IgD-negative memory B cell (primary cell): Measurements from ENCODE around the gene GCDH. TPM values are rescaled to one million over a fixed set of nuclear protein-coding genes. Genes with fewer than 3 reads are reported as not detected.
A peak's percentile ranks its signal among the peaks of the same experiment; 100 is the strongest.
"Not testable (repeated sequence)": the region's sequence is repeated elsewhere in the genome, so short reads cannot be mapped to it uniquely, and the experiment has no call there.

ENCODE experiments used
- H3K27ac Mint-ChIP-seq, 3 donors: one replicate each; pipeline ENCODE4 v1.8.0; 2020 to 2022; ENCODE audit warnings: mild to moderate bottlenecking in 3 of 3, mixed read lengths in 3 of 3, moderate library complexity in 1 of 3
- H3K27me3 Mint-ChIP-seq: one replicate; pipeline ENCODE4 v1.8.0; 2021; ENCODE audit warnings: mixed read lengths
- H3K36me3 Mint-ChIP-seq: one replicate; pipeline ENCODE4 v1.8.0; 2020; ENCODE audit warnings: mild to moderate bottlenecking, mixed read lengths
- H3K4me1 Mint-ChIP-seq, 3 donors: one replicate each; pipeline ENCODE4 v1.8.0; 2020 to 2022; ENCODE audit warnings: mixed read lengths in 3 of 3, mild to moderate bottlenecking in 1 of 3
- H3K4me3 Mint-ChIP-seq, 4 donors: one replicate each; pipeline ENCODE4 v1.8.0; 2020 to 2022; ENCODE audit warnings: mild to moderate bottlenecking in 4 of 4, mixed read lengths in 4 of 4, moderate library complexity in 3 of 4
- H3K9me3 Mint-ChIP-seq, 3 donors: one replicate each; pipeline ENCODE4 v1.8.0; 2020 to 2021; ENCODE audit warnings: mixed read lengths in 3 of 3, mild to moderate bottlenecking in 1 of 3
- polyA plus RNA-seq: library from polyadenylated mRNA; unstranded; fragments of 300-500 nt; fragmentation: Illumina TruSeq; gene quantifications from one replicate; pipeline ENCODE4 v1.2.3, GENCODE V29; 2021

Gene GCDH
- polyA plus RNA-seq = 13.5 TPM

DNA sequence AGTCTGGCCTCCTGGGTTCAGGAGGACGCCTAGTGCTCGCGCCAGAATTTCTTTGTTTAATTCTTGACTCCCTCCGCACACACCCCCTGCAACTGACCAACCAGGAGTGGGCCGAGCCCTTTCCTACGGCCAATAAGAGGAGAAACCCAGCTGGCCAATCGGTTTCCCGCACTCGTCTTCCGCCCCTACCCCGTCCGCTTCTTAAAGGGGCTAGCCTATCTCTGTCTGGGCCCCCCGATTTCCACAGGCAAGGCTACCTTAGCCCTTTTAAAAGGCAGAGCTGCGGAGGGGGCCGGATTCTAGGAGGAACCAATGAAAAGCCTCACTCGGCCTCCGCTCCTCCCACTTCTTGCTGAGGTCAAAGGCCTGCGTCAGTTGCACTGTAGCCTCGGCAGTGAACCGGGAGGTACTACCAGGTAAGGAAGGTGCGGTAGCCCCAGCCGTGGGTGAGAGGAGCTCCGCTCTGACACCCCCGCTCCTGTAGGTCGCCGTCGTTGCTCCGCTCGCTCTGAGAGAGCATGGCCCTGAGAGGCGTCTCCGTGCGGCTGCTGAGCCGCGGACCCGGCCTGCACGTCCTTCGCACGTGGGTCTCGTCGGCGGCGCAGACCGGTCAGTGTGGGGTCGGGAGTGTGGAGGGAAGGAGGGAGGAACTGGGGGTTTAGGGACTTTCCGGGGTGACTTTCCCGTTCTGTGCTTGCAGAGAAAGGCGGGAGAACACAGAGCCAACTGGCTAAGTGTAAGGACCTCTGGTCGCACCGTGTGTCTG lies at the start of gene GCDH:
GCDH (plus strand) TSS at position 374 of the 766 bp plus-strand sequence; CDS start at position 519, 145 bp downstream.
- H3K27me3 Mint-ChIP-seq = no peaks in the 10 kb centered on the region
- peak within 1 kb of the TSS; percentile 96 to 100 (median 100) for H3K4me3 Mint-ChIP-seq
- H3K36me3 Mint-ChIP-seq = peaks cover 6% of the 10 kb centered on the region
- H3K9me3 Mint-ChIP-seq = no peaks in the 10 kb centered on the region
- H3K27ac Mint-ChIP-seq = peak within 1 kb of the TSS; percentile 94 to 97 (median 97)
- H3K4me1 Mint-ChIP-seq = peaks cover 14 to 19% (median 19%) of the 10 kb centered on the region in 3 donors

DNA sequence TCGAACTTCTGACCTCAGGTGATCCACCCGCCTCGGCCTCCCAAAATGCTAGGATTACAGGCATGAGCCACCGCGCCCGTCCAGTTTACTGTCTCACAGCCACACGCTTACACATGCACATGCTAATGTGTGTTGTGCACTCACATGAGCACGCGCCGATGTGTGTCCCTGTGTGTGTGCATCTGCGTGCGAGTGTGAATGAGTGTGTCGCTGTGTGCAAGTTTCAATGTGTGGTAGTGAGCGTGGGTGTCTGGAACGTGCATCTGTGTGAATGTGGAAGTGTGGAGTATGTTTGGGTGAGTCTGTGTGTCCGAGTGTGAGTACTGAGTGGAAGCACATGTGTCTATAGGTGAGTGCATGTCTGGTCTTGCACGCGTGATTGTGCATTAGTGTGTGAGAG lies 48.4 kb upstream of the GCDH start:
- H3K4me1 Mint-ChIP-seq = peaks cover 1 to 17% (median 12%) of the 10 kb centered on the region in 3 donors
- no peak overlapping the region for H3K27ac Mint-ChIP-seq

DNA sequence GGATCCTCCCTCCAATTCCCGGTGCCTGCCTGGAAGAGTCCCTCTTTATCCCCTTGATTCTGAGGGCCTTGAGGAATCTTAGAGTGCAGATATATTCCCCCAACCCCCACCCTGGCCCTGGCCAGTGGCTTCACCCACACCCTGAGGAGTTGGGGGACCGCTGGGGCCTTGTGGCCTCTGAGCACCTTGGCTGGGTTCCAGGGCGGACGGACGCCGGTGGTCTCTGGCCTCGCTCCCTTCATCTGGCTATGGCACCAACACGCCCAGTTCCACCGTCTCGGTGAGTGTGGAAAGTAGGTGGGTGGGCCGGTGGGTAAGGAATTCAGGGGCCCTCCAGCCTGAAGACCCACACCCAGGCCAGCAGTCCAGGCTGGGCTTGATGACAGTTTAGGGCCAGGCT lies 47.6 kb upstream of the GCDH start:
- H3K27me3 Mint-ChIP-seq = peaks cover 43% of the 10 kb centered on the region
- peaks cover 0 to 6% (median 0%) of the 10 kb centered on the region in 3 donors for H3K9me3 Mint-ChIP-seq
- no peak overlapping the region for H3K27ac Mint-ChIP-seq
- no peaks in the 10 kb centered on the region for H3K36me3 Mint-ChIP-seq
- no peak overlapping the region for H3K4me3 Mint-ChIP-seq
- peaks cover 0 to 18% (median 15%) of the 10 kb centered on the region in 3 donors for H3K4me1 Mint-ChIP-seq

More for the DNA sequence above, 48.4 kb upstream of the GCDH start:
- H3K9me3 Mint-ChIP-seq = peaks cover 0 to 6% (median 0%) of the 10 kb centered on the region in 3 donors
- H3K36me3 Mint-ChIP-seq = no peaks in the 10 kb centered on the region
- no peak overlapping the region for H3K4me3 Mint-ChIP-seq
- H3K27me3 Mint-ChIP-seq = peaks cover 48% of the 10 kb centered on the region

DNA sequence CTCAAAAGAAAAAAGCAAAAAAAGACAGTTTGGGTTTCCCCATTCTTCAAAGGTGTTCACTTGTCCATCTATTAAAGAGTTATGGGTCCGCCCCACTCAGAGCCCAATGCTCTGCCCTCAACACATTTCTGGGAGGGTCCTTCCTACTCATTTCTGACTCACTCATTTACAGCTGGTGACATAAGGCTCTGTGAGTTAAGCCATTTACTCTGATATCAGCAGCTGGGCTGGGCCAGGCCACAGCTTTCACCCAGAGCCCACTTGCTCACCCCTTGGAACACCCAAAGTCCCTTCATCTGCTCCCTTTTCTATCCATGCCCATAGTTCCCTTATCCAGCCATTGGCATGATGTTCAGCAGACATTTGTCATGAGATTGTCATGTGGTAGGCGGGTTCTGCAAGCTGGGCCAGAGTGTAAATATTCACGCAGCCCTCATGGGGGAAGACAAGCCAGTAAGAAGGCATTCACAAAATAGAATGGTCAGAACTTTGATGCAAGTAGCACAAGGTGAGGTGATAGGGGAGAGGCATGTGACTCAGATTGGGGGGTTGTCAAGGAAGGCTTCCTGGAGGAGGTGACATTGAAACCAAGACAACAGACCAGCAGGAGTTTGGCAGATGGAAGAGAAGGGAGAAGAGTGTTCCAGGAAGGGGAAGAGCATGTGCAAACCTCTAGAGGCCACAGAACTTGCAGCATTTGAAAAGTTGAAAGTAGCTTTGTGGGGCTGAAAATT lies 46.8 kb upstream of the GCDH start:
- Mint-ChIP-seq H3K27me3 (peaks cover 39% of the 10 kb centered on the region), H3K4me3 (no peak overlapping the region), H3K36me3 (no peaks in the 10 kb centered on the region), H3K27ac (no peak overlapping the region), H3K4me1 (peaks cover 0 to 17% (median 13%) of the 10 kb centered on the region in 3 donors), H3K9me3 (peaks cover 0 to 6% (median 0%) of the 10 kb centered on the region in 3 donors)

DNA sequence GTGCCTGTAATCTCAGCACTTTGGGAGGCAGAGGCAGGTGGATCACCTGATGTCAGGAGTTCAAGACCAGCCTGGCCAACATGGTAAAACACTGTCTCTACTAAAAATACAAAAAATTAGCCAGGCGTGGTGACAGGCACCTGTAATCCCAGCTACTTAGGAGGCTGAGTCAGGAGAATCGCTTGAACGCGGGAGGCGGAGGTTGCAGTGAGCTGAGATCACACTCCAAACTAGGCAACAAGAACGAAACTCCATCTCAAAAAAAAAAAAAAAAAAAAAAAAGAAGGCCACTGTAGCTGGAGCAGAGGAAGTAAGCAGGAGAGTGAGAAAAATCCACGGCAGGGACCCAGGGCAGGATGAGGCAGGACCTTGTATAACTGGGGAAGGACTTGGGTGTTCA lies 44.3 kb upstream of the GCDH start:
- H3K4me1 Mint-ChIP-seq, H3K27ac Mint-ChIP-seq, H3K36me3 Mint-ChIP-seq, H3K9me3 Mint-ChIP-seq: not testable (repeated sequence)
- peaks cover 16% of the 10 kb centered on the region for H3K27me3 Mint-ChIP-seq
- H3K4me3 Mint-ChIP-seq = peak overlapping the region in 1 of 4 donors; percentile 45

DNA sequence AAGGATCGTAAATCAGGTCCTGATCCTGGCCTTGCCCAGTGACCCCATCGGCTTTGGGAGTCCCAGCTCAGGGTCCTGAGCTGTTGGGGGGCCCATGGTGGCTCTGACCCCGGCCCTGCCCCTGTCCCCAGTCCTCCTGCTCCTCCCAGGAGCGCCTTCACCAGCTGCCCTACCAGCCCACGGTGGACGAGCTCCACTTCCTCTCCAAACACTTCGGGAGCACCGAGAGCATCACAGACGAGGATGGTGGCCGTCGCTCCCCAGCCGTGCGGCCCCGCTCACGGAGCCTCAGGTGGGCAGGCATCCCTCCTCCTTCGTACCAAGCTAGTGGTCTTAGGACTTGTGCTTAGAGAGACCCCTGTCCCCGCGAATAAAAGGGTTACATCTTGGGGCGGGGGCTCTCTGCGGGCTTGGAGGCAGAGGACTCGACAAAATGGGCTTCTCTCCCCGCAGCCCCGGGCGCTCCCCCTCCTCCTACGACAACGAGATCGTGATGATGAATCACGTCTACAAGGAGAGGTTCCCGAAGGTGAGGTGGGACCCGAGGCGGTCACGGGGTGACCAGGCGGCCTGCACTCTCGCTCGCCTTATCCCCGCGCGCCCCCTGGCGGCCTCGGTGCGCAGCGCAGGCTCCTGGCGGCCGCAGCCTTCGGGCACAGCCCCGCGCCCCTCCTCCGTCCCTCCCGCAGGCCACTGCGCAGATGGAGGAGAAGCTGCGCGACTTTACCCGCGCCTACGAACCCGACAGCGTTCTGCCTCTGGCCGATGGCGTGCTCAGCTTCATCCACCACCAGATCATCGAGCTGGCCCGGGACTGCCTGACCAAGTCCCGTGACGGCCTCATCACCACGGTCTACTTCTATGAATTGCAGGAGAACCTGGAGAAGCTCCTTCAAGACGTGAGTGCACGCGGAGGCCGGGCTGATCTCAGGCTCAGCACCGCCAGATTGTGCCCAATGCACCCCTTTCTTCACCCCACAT lies 43.5 kb upstream of the GCDH start:
- Mint-ChIP-seq H3K9me3 (no peaks in the 10 kb centered on the region), H3K27me3 (peaks cover 12% of the 10 kb centered on the region), H3K27ac (no peak overlapping the region), H3K4me3 (peak overlapping the region in 2 of 4 donors; percentile 8 to 72), H3K36me3 (no peaks in the 10 kb centered on the region), H3K4me1 (peaks cover 0 to 3% (median 1%) of the 10 kb centered on the region in 3 donors)

DNA sequence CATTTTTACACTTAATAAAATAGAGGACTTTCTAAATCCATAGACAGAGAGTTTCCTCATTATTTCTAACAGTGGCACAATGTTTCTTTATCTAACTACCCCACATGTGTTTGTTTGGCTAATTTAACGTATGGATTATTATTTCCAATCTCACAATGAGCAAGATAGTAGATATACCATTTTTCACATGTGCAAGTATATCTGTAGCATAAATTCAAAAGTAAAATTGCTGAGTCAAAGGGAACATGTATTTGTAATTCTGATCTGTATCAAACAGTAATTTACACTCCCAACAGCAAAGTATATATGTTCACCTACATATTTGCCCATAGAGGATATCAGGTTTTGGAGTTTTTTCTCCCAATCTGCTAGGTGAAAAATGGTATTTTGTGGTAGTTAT lies 34.3 kb upstream of the GCDH start:
- no peak overlapping the region for H3K27ac Mint-ChIP-seq
- H3K27me3 Mint-ChIP-seq = no peaks in the 10 kb centered on the region
- peaks cover 0 to 3% (median 0%) of the 10 kb centered on the region in 3 donors for H3K4me1 Mint-ChIP-seq
- peaks cover 1% of the 10 kb centered on the region for H3K36me3 Mint-ChIP-seq
- H3K4me3 Mint-ChIP-seq = no peak overlapping the region
- H3K9me3 Mint-ChIP-seq = peaks cover 0 to 2% (median 0%) of the 10 kb centered on the region in 3 donors

DNA sequence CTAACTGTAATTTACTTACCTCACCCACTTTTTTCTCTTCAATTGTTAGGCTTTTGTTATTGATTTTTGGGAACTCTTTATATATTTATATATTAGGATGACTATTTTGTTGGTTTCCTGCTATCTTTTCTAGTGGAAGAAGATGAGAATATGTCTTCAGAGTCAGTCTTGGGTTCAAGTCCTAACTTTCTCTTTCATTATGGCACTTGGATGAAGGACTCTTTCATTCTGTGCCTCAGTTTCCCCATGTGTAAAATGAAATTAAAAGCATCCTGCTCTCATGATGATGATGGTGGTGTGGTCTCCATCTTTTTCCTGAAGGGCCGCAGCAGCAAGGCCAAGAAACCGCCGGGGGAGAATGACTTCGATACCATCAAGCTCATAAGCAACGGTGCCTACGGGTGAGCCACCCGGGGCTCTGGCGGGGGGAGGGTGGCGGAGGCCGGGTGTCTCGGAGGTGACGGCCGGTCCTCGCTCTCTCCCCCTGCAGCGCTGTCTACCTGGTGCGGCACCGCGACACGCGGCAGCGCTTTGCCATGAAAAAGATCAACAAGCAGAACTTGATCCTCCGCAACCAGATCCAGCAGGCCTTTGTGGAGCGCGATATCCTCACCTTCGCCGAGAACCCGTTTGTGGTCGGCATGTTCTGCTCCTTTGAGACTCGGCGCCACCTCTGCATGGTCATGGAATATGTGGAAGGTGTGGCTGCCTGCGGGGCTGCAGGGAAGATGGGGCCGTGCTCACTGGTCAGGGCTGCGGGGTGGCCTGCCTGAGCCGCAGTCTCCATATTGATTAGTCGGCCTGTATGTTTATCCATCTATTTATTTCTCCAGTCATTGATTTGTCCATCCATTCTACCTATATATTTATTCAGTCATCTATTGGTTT lies 32.7 kb upstream of the GCDH start:
- Mint-ChIP-seq H3K27ac (no peak overlapping the region), H3K9me3 (peaks cover 0 to 2% (median 0%) of the 10 kb centered on the region in 3 donors), H3K27me3 (no peaks in the 10 kb centered on the region), H3K4me1 (peaks cover 0 to 3% (median 0%) of the 10 kb centered on the region in 3 donors), H3K4me3 (no peak overlapping the region), H3K36me3 (peaks cover 1% of the 10 kb centered on the region)

DNA sequence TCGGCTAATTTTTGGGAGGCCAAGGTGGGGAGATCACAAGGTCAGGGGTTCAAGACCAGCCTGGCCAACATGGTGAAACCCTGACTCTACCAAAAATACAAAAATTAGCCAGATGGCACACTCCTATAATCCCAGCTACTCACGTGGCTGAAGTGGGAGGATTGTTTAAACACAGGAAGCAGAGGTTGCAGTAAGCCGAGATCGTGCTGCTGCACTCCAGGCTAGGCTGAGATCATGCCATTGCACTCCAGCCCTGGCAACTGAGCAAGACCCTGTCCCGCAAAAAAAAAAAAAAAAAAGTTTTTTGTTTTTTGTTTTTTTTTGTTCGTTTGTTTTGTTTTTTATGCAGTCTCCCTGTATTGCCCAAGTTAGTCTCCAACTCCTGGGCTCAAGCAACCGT lies 31.4 kb upstream of the GCDH start:
- H3K9me3 Mint-ChIP-seq = peaks cover 0 to 2% (median 0%) of the 10 kb centered on the region in 3 donors
- H3K4me3 Mint-ChIP-seq = no peak overlapping the region
- H3K27ac Mint-ChIP-seq = no peak overlapping the region
- H3K27me3 Mint-ChIP-seq = no peaks in the 10 kb centered on the region
- H3K36me3 Mint-ChIP-seq = peaks cover 1% of the 10 kb centered on the region
- peaks cover 0 to 3% (median 0%) of the 10 kb centered on the region in 3 donors for H3K4me1 Mint-ChIP-seq

DNA sequence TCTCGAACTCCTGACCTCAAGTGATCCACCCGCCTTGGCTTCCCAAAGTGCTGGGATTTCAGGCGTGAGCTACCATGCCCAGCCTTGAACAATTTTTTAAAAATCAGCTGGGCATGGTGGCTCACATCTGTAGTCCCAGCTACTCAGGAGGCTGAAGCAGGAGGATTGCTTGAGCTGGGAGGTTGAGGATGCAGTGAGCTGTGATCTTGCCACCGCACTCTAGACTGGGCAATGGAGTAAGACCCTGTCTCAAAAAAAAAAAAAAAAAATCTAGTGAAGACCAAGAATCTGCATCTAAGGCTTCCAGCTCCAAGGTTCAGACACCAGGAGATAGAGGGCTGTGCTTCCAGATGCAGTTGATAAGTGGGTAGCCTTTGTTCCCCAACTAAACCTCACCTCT lies 26.8 kb upstream of the GCDH start:
- no peaks in the 10 kb centered on the region for H3K9me3 Mint-ChIP-seq
- peaks cover 1% of the 10 kb centered on the region for H3K36me3 Mint-ChIP-seq
- no peak overlapping the region for H3K27ac Mint-ChIP-seq
- H3K27me3 Mint-ChIP-seq = peaks cover 9% of the 10 kb centered on the region
- H3K4me3 Mint-ChIP-seq = no peak overlapping the region
- peaks cover 3 to 5% (median 4%) of the 10 kb centered on the region in 3 donors for H3K4me1 Mint-ChIP-seq

DNA sequence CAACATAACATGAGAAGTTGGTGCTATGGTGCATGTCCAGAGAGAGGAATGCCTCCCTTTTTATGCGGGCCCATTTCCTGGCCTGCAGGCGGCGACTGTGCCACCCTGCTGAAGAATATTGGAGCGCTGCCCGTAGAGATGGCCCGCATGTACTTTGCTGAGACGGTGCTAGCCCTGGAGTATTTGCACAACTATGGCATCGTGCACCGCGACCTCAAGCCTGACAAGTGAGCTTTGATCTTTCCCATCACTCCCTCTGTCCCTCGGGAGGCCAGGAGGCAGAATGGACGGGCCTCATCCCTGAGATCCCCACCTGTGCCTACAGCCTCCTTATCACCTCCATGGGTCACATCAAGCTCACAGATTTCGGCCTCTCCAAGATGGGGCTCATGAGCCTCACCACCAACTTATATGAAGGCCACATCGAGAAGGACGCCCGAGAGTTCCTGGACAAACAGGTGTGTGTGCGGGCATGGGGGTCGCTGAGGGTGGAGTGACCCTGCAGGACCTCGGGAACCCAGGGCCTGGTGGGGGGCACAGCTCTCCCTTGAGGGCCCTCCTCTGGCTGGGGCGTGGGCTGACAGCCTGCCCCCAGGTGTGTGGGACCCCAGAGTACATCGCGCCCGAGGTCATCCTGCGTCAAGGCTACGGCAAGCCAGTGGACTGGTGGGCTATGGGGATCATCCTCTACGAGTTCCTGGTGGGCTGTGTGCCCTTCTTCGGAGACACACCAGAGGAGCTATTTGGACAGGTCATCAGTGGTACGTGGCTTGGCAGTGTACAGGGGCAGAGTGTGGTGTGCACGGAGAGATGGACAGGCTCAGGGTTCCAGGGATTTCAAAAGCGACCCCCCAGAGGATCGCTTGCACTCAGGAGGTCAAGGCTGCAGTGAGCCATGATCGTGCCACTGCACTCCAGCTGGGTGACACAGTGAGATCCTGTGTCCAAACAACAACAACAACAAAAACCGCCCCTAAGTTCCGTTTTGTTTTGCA lies 25.9 kb upstream of the GCDH start:
- H3K36me3 Mint-ChIP-seq = peaks cover 3% of the 10 kb centered on the region
- peak overlapping the region in 1 of 3 donors; percentile 77 for H3K27ac Mint-ChIP-seq
- peaks cover 9% of the 10 kb centered on the region for H3K27me3 Mint-ChIP-seq
- H3K4me1 Mint-ChIP-seq = peaks cover 3 to 5% (median 4%) of the 10 kb centered on the region in 3 donors
- peak overlapping the region in 1 of 4 donors; percentile 65 for H3K4me3 Mint-ChIP-seq
- H3K9me3 Mint-ChIP-seq = no peaks in the 10 kb centered on the region

DNA sequence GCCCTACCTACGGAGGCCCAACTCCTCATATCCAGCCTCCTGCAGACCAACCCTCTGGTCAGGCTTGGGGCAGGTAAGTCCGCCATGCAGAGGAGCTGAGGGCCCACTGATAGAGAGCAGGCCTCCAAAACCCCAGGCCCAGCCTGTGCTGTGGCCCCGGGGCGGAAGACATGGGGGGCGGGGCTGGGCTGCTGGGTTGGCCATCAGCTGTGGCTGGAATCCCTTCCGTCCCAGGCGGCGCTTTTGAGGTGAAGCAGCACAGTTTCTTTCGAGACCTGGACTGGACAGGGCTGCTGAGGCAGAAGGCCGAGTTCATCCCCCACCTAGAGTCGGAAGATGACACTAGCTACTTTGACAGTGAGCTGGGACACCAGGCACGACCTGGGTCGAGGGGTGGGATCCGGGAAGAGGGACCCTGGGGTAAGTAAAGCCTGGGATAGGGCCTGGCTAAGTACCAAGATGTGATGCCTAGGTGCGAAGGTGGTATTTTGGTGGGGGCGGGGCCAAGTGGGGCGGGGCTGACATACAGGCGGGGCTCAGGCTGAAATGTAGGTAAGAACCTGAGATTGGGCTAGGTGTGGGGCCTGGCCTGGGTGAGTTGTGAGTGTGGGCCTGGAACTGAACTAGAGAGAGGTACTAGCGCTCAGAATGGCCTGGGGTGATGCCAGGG lies 25.1 kb upstream of the GCDH start:
- Mint-ChIP-seq H3K4me1 (peaks cover 3 to 4% (median 3%) of the 10 kb centered on the region in 3 donors), H3K27me3 (peaks cover 9% of the 10 kb centered on the region), H3K27ac (no peak overlapping the region), H3K9me3 (no peaks in the 10 kb centered on the region), H3K4me3 (peak overlapping the region; percentile 54 to 83 (median 68)), H3K36me3 (peaks cover 3% of the 10 kb centered on the region)
